GM18505 (cell line): ENCODE results near the gene ACY1.

Source experiments
- ATAC-seq: cut with Tn5 transposase; IDR thresholded peaks from one replicate; pipeline ENCODE4 v1.9.1; 2021; ENCODE audit not compliant: unreplicated experiment
- POLR2A ChIP-seq: IDR thresholded peaks from 4 replicates; pipeline ENCODE4 v1.6.1; 2011; ENCODE audit warnings: borderline replicate concordance; ENCODE audit not compliant: insufficient read depth, insufficient read length; ENCODE audit errors: extremely low read depth

ACY1 gene

DNA sequence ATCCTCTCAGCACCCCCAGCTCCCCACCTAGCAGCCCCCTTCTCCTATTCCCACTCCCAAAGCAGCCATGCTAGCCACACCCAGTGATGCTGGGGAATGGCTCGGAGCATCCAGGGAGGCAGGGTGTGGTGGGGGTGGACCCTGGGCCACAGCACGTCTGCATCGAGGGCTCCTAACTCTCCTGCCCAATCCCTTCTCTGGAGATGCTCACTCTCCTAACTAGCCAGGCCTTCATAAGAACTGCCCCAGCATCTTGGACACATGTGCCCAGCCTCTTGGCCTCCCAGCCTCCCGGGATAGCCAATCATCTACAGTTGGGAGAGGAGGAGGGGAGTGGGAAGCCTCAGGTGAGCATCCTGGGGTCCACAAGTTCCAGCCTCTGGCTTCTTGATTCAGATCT is 18.8 kb upstream of the ACY1 start:
- no peak for ATAC-seq
- no peak for TF ChIP-seq POLR2A

DNA sequence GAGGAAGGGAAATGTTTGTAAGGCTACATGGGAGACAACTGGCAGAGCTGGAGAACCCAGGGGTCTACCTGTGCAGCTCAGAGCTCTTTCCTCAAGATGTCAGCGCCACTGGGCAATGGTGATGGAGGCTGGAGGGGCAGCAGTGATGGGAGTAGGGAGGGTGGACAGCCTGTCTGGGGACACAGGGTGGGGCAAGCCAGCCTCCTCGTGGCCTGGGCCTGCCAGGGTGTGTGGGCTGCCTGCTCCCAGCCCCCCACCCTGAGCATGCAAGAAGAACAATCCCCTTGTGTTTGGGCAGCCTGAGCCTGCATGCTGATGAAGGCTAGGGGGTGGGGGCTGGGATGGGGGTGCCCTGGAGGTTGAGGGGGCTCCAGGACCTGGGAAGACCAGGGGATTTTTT is 17.3 kb upstream of the ACY1 start:
- no peak for ATAC-seq

DNA sequence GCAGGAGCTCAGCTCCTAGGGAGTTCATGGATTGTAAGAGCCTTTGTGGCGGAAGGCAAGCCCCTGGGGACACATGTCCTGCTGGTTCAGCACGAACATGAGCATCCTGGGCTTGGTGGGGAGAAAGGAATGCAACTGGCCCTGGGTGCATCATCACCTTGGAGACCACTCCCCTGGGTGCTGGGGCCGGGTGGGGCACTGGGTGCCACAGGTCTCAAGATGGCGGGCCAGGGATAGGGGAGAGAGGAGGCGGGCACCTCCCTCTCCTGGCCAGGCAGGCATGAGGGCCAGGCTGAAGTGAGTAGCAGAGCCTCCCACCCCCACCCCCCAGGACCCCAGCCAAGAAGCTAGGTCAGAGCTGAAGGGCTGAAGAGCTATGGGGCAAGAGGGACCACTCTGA is 16.8 kb upstream of the ACY1 start:
- no peak for TF ChIP-seq POLR2A

More for the DNA sequence above, 17.3 kb upstream of the ACY1 start:
- no peak for TF ChIP-seq POLR2A

DNA sequence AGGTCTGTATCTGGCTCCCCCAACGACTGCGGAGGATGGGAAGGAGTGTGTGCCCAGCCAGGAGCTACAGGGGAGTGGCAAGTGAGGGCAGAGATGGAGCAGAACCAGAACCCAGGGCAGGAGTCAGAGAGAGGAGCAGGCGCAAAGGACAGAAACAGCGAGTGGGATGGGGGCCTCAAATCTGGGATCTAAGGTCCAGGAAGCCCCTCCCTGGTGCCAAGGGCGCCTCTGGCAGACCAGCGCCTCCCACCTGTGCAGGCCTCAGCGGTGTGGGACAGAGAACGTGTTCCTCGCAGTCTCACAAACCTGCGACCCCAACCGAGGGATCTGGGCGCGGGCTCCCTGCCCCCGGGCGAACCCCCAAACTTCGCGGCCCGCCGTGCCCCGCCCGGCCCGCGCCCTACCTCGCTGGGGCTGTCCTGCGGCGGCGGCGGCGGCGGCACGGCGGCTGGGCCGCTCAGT is 16.4 kb upstream of the ACY1 start:
- no peak for TF ChIP-seq POLR2A
- peak; percentile 42 for ATAC-seq

More for the DNA sequence above, 16.8 kb upstream of the ACY1 start:
- no peak for ATAC-seq

DNA sequence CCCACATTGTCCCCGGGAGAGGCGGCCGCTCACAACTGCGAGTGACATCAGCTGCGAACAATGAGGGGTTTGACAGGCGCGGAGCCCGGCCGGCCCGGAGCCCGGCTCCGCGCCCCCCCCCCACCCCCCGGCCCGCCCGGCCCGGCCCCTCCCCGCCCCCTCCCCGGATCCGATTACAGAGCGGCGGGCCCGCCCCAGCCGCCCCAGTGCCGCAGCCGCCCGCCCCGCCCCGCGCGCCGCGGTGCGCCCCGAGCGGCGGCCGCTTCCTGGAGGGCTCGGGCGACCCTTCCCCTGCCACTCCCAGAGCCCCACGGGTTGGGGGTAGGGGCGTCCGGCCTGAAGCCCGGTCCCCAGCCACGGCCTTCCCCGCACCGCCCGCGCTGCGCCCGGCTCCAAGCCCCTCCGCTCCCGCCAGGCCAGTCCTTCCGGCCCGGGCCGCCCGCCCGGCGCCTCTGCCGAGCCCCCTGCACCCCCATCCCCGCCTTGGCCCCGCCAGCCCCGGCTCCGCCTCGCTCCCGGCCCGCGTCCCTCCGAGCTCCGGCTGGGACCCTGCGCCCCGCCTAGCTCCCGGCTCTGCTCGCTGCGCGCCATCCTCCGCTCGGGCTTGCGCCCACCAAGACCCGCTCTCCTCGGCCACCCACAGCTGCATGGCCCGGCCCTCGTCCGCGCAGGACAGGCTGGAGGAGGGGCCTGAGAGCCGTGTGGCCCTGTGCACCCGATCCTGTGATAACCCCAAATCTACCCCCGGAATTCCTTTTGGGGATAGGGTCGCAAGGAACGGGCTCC is 15.8 kb upstream of the ACY1 start, which contains the start of gene PCBP4:
Gene PCBP4 (minus strand): TSS at position 71 of the 786 bp plus-strand sequence. CDS start 6,214 bp downstream, outside the sequence.
- no peak for TF ChIP-seq POLR2A
- ATAC-seq, result peak; percentile 56

DNA sequence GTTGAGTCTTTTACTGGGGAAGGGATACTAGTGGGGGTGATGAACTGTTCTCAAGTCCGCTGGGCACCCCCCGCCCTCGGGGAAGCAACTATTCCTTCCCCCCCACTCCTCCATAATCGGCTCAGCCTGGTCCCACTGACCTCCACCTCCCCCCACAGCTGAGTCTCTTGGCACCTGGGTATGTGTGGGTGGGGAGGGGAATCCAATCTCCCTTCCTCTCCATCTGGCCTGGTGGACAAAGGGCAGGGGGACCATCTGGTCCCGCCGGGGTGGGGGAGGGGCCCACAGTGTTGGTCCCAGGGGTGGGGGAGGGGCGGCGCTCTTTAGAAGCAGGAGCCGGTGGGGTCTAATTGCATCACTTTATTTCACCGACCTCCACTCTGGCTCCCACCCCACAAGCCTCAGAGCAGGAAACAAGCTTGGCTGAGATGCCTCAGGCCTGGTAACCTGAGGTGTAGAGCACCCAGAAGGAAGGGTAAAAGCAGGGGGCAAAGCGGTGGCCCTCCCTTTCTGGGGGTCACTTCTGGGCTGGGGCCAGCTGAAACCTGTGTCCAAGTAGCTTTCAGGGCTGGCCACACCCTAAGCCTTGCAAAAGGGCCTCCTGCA is 15.1 kb upstream of the ACY1 start:
- ATAC-seq, result no peak
- TF ChIP-seq POLR2A, result no peak

DNA sequence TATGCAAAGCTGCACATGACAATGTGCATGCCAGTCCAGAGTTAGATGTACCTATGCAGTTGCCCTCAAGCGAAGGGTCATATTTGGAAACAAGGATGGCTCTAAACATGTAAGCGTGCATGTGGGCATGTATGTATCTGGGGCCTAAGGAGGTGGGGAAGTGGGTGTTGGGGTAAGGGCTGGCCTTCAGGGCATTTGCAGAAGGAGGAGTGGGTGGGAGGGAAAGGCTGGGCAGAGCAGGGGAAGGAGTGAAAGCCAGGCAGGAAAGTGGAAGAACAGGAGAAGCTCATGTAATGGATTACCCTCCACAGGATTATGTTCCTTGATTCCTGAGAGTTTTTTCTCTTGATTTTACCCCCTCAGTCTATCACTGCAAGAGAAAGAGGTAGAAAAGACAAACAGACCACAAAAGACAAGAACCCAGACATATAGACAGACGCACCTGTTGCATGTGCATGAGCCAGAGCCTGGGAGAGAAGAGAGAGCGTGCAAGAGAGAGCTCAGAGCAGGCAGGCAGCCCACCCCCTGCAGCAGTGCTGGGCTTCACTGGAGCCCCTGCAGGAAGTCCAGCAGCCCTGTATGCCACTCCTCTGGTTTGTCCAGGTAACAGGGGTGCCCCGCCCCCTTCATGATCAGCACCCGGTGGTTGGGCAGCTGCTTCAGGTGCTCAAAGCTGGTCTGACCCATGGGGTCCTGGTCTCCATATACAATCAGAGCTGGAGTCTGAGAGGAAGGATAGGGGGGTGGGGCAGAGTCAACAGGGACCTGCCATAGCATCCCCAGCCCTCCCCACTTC is 14.3 kb upstream of the ACY1 start:
- TF ChIP-seq POLR2A, result no peak

DNA sequence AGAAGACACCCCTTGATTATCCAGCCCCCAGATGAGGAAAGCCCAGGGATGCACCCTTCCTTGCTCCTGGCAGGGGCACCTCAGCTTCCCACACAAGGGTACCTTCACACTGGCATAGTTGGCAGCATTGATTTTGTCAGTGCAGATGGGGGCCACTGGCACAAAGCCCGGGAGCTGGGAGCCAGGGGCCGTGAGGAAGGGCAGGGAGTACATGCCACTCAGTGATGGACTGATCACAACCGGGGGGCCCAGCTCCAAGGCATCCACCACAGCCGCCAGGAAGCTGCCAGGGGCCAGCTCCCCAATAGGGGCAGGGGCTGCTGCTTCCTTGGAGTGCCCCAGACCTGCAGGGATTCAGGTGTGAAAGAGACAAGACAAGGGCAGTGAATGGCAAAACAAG is 13.5 kb upstream of the ACY1 start:
- no peak for ATAC-seq
- TF ChIP-seq POLR2A, result no peak

More for the DNA sequence above, 14.3 kb upstream of the ACY1 start:
- no peak for ATAC-seq

DNA sequence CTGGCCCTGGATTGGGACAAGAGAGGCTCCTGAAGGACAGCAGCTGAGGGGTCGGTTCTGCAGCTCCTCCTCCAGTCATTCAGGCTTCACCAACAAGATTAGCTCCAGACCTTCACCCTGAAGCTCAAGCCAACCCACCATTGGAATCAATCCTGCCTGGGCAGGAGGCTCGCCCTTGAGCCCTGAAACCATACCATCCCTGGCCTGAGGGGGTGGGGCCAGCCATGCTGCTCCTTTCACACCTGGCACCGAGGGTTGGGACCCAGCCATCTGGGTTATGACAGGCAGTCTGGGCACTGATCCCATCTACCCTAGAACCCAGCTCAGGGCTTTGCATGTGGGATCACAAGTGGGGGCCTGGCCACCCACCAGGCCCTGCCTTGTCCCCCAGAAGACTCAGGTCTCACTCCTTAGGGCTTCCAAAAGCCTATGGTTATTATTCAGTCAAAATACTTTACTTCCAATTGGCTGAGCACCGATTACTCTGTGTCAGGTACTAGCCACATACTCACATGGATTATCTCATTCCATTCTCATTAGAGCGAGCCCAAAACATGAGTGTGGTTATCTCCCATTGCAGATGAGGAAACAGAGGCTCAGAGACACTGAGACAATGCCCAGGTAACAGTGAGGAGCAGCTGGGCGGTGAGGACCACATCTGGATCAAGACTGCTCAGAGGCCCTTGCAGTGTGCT is 12.6 kb upstream of the ACY1 start:
- ATAC-seq, result no peak
- TF ChIP-seq POLR2A, result no peak

DNA sequence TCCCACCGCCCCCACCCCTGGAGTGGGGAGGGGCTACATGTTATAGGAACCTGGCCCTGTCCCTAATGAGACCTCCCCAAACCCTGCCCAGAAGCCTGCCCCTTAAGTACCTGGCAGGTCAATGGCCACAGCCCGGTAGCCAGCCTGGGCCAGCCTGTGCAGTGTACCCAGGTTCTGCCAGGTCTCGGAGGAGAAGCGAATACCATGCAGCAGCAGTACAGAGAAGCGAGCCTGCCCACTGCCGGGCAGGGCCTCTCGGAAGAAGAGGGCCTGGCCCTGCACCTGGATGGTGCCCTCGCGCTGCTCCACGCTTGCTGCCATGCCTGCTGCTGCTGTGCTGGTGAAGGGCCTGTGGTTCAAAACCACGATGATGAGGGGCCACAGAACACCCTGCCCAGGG is 12.0 kb upstream of the ACY1 start:
- ATAC-seq, result no peak
- TF ChIP-seq POLR2A, result no peak

DNA sequence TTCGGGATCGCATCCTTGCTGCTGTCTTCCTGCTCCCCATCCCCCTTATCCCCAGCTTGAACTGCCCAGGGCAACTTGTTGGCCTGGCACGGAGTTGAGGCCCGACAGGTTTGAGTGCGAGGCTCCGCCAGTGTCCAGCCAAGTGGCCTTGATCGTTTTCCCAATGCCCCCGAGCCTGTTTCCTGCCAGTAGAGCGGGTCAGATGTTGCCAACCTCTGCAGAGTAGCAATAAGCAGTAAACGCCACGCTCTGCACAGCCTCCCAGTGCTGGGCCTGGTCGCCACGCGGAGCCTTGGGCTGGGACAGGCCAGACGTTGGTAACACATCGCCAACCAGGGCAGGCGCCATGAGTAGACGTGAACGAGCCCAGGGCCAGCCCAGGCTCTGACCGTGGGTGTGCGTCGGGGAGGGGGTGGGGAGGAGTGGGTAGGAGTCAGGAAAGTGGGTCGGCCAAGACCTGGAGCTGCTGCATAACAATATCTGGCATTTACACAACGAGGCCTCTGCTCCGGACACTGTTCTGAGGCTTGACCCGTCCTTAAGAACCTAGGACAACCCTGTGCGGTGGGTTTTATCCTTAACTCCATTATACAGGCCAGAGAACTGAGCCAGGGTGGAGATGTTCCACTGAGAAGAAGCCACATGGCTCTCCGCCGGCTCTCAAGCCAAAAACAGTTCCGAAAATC is 8.9 kb upstream of the ACY1 start:
- peak; percentile 7 for ATAC-seq
- no peak for TF ChIP-seq POLR2A
